Peyer's patch (tissue), 4 donors: ENCODE results near the gene SMYD3. TPM values are rescaled to one million over a fixed set of nuclear protein-coding genes. Genes with fewer than 3 reads are reported as not detected.

Source experiments
- DNase-seq, 3 donors: peaks; one replicate each; pipeline ENCODE4 v3.0.0-alpha.2; 2017 to 2019
- H3K27ac ChIP-seq, 4 donors: fragments of 200-600 bp; sonication (generic); one replicate each; pipeline ENCODE4 v1.5.1; 2016 to 2019
- H3K27me3 ChIP-seq, 2 donors: fragments of 200-600 bp; sonication (generic); one replicate each; pipeline ENCODE4 v1.5.1; 2019
- H3K36me3 ChIP-seq, 3 donors: fragments of 200-600 bp; sonication (generic); one replicate each; pipeline ENCODE4 v1.5.1; 2016 to 2019
- H3K4me1 ChIP-seq, 4 donors: fragments of 200-600 bp; sonication (generic); one replicate each; pipeline ENCODE4 v1.5.1; 2016 to 2019
- H3K4me3 ChIP-seq, 4 donors: fragments of 200-600 bp; sonication (generic); 1 replicate in 3 of 4; 2 replicates in 1 of 4; pipeline ENCODE4 v1.5.1; 2016 to 2019; ENCODE audit warnings: mild to moderate bottlenecking in 1 of 4
- H3K9me3 ChIP-seq, 4 donors: fragments of 200-600 bp; sonication (generic); one replicate each; pipeline ENCODE4 v1.5.1; 2016 to 2019; ENCODE audit warnings: mild to moderate bottlenecking in 1 of 4
- POLR2A ChIP-seq, 2 donors: fragments of 450-650 bp; IDR thresholded peaks; one replicate each; pipeline ENCODE4 v1.5.1; 2017; ENCODE audit warnings: antibody characterized with exemption in 2 of 2, mild to moderate bottlenecking in 2 of 2, moderate library complexity in 2 of 2
- total RNA-seq, 4 donors: library from RNA; depleted of rRNA; stranded (reverse); fragments of >200 nt; gene quantifications; one replicate each; pipeline ENCODE4 v1.1.0, GENCODE V29; 2016
- TF ChIP-seq, protein P1 (sequence below), 6 experiments: fragments of 450-650 bp in 4 of 6; fragments of 200-600 bp in 2 of 6; sonication (generic) in 1 of 6; IDR thresholded peaks; one replicate each; pipeline ENCODE4 v1.5.1; 2017 to 2019; ENCODE audit warnings: antibody characterized with exemption in 6 of 6, mild to moderate bottlenecking in 3 of 6, moderate library complexity in 1 of 6

The SMYD3 gene
- total RNA-seq, 4 donors from 2014 or later, result 19.8 to 55.3 (median 26.9) TPM

DNA sequence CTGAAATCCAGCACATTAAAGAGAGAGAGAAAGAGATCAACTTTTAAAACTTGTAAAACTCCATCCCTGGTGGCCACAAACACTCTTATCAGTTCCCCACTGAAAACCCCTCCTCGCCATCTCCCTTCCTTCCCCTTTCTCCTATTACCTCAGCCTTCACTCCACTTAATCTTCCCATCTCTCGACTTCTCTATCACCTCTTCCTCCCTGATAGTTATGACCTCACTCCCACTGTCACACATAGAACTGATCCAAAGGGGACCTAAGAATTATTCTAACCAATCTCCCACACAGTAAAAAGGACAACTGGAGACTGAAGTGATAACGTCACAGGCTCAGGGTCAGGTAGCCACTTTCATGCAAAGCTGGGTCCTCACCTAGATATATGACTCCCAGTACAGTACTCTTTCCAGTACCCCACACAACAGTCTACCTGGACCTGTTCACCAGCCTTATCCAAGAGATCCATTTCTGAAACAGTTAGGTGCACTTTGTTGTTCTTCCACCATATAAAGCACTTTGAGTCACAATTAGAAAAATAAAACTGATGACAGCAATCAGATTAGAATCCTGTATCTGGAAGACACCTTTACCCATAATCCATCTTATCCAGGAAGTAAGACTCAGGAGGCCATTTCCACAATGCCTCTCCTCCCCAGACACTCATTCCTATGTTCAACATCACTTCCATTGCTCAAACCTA is 324.8 kb downstream of the SMYD3 start:
- H3K4me3 ChIP-seq, result no peak overlapping the region
- H3K27me3 ChIP-seq, result no peaks in the 10 kb centered on the region
- no peak for DNase-seq
- H3K36me3 ChIP-seq, result no peaks in the 10 kb centered on the region
- no peak for TF ChIP-seq POLR2A (IDR thresholded peaks at IDR 0.05)
- TF ChIP-seq, protein P1, sequence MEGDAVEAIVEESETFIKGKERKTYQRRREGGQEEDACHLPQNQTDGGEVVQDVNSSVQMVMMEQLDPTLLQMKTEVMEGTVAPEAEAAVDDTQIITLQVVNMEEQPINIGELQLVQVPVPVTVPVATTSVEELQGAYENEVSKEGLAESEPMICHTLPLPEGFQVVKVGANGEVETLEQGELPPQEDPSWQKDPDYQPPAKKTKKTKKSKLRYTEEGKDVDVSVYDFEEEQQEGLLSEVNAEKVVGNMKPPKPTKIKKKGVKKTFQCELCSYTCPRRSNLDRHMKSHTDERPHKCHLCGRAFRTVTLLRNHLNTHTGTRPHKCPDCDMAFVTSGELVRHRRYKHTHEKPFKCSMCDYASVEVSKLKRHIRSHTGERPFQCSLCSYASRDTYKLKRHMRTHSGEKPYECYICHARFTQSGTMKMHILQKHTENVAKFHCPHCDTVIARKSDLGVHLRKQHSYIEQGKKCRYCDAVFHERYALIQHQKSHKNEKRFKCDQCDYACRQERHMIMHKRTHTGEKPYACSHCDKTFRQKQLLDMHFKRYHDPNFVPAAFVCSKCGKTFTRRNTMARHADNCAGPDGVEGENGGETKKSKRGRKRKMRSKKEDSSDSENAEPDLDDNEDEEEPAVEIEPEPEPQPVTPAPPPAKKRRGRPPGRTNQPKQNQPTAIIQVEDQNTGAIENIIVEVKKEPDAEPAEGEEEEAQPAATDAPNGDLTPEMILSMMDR (IDR thresholded peaks at IDR 0.05), result no peak
- H3K27ac ChIP-seq, result no peak overlapping the region
- H3K9me3 ChIP-seq, result no peaks in the 10 kb centered on the region
- no peaks in the 10 kb centered on the region for H3K4me1 ChIP-seq

DNA sequence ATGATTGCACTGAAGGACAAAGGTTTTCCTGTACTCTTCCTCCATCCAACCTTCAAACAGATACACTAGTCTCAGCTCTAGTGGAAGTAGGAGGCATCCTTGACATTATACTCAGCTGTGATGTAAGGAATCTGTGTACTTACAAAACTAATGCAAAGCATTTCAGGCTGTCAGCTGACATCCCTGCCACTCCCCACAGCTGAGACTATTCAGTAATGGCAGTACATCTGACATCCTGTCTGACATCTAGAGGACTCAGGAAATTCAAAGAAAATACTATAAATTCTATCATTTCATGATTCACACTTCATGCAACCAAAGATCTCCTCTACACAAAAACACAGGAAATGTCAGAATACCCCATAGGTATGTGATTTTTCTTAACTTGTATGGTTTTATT is 325.8 kb downstream of the SMYD3 start:
- no peaks in the 10 kb centered on the region for H3K9me3 ChIP-seq
- H3K4me1 ChIP-seq, result no peaks in the 10 kb centered on the region
- no peaks in the 10 kb centered on the region for H3K27me3 ChIP-seq
- no peak overlapping the region for H3K27ac ChIP-seq
- TF ChIP-seq, protein P1 (IDR thresholded peaks at IDR 0.05), result no peak
- no peak for TF ChIP-seq POLR2A (IDR thresholded peaks at IDR 0.05)
- H3K4me3 ChIP-seq, result no peak overlapping the region
- DNase-seq, result no peak
- H3K36me3 ChIP-seq, result no peaks in the 10 kb centered on the region

DNA sequence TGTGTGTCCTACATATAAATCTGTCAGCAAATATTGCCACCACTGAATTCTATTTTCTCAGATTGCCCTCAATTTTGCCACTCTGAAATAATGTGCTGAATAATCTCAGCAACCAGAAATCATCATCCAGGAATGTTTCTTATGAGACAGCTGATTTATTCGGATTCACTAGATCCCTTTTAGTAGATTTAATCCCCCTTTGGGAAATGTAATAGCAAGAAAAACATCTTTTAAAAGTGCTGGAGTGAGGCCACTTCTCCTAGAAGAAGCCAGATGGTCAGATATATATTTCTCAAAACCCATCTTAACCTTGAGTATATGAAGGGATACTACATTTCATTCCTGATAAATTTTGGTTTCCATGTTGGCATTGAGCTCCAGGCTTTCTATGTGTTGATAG is 327.7 kb downstream of the SMYD3 start:
- Histone ChIP-seq H3K4me3 (no peak overlapping the region), H3K27ac (no peak overlapping the region), H3K36me3 (no peaks in the 10 kb centered on the region), H3K27me3 (no peaks in the 10 kb centered on the region), H3K4me1 (no peaks in the 10 kb centered on the region), H3K9me3 (no peaks in the 10 kb centered on the region)
- no peak for TF ChIP-seq POLR2A (IDR thresholded peaks at IDR 0.05)
- TF ChIP-seq, protein P1 (IDR thresholded peaks at IDR 0.05), result no peak
- DNase-seq, result no peak

DNA sequence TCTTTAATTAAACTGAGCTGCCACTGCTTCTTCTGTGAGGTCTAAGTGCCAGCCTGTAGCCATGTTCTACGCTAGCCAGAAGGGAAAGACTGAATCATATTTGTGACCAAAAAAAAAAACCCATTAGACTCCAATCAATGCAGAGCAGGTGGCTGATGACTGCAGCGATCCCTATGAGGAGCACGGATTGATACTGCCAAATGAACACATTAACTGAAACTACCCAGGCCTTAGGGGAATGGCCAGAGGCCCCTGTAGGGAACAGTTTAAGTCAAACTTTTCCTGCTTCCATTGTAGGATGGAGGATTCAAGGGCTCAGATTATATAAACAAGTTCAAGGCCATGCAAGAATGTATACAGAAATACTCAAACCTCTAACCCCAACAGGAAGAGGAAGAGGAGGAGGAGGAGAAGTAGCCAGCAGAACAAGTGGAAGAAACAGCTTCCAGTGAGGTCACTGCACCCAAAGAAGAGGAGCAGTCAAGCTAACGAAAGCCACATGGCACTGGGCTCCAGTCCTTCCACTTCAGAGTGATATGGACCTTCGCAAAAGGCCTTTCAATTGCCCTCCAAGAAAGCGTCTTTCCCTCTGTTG is 328.3 kb downstream of the SMYD3 start:
- DNase-seq, result no peak
- Histone ChIP-seq H3K27ac (no peak overlapping the region), H3K36me3 (no peaks in the 10 kb centered on the region), H3K4me1 (no peaks in the 10 kb centered on the region), H3K4me3 (no peak overlapping the region), H3K9me3 (no peaks in the 10 kb centered on the region), H3K27me3 (no peaks in the 10 kb centered on the region)
- no peak for TF ChIP-seq POLR2A (IDR thresholded peaks at IDR 0.05)

DNA sequence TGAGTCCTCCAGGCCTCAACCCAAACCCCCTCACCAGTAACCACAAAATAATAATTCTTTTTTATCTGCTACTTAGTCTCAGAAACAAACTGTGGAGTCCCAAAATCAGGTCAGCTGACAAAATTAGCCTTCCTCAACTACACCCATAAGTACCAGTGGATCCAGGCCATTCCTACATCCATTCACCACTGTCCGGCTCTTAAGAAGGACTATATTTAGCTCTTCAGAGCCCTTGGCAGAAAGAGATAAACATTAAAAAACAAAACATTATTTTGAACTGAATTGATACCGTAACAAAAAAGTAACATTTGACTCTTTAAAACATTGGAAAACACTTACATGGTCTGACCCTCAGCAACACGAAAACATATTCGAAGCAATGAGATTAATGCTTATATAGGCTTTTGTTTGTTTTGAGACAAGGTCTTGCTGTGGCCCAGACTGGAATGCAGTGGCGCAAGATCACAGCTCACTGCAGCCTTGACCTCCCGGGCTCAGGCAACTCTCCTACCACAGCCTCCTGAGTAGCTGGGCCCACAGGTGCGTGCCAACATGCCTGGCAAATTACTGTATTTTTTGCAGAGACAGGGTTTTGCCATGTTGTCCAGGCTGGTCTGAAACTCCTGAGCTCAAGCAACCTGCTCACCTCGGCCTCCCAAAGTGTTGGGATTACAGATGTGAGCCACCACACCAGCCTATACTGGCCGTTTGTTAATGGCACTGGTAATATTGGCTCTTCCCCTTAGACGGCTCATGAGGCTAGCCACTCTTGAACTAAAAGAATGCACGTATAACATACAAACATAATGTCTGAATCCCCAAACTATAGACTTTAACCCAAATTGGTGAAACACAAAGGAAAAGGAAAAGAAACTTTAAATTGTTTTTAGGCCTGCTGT is 330.7 kb downstream of the SMYD3 start:
- H3K9me3 ChIP-seq, result no peaks in the 10 kb centered on the region
- no peaks in the 10 kb centered on the region for H3K36me3 ChIP-seq
- no peak for TF ChIP-seq POLR2A (IDR thresholded peaks at IDR 0.05)
- TF ChIP-seq, protein P1 (IDR thresholded peaks at IDR 0.05), result no peak
- H3K4me1 ChIP-seq, result no peaks in the 10 kb centered on the region
- DNase-seq, result no peak
- H3K27me3 ChIP-seq, result no peaks in the 10 kb centered on the region
- no peak overlapping the region for H3K27ac ChIP-seq
- no peak overlapping the region for H3K4me3 ChIP-seq
